ENCODE data around the gene FARS2.

Gene FARS2

DNA sequence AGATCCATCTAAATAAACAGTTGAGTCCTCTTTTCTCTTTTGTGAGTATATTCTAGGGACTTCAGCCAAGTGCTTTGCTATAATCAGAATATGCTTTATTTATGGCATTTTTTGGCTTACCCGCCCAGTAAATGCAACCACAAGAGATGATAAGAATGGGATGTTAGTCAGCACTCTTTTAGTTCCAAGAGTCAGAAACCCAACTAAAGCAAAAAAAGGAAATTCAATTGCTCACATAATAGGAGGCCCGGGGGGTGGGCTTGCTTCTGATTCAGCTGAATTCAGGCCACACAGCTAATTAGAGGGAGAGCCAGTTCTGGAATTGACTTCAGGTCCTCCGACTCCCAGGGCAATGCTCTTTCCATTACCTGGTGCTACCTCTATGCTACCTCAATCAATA lies 250.6 kb downstream of the FARS2 start:
- no peak for DNase-seq

DNA sequence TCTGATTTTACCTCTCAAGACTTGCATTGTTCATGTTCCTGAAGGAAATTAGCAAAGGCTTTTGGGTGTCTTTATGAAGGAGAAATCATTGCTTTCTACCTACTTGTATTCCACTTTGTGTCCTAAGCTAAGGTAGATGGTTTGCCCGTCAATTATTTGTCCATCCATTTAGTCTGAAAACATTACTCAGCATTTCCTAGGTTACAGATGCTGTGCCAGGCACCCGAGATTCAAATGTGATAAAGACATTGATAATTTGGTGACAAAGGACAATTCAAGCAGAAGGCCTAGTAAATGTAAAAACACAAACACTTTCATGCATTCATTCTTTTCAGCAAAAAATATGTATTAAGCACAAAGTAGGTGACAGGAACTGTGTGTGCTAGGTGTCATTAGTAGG lies 251.1 kb downstream of the FARS2 start:
- no peak for DNase-seq

DNA sequence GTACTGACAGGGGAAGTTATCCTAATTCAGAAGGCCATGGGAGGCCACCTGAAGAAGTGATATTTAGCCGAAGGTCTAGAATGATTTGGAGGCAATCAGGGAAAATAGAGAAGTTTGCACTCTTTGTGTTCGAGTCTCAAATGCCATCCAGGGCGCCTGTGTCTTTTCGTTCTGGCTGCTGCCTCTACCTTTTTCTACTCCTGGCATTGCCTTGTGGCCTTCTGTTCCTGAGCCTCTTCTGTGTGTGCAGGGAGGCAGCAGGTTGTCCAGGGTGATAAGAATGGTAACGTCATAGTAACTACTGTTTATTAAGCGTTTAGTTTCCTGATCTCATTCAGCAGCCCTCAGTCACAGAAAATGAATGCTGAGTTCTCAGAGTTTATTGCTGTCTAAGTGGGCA lies 252.1 kb downstream of the FARS2 start:
- no peak for DNase-seq

DNA sequence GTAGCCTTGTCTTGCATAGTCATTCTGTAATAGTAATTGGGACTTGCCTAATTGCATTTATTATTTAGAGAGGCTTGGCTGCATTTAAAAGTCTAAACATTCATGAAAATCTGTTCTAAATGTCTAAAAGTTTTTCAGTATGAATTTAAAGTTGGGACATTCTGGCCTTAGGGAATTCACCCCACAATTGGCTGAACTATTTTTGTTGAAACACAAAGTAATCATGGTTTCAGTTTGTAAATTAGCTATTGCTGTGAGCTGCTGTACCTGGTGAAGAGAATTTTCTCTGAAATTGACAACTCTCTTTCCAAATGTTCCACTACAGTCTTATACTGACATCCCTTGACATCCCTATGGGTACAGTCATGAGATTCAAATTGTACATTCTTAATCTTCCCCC lies 253.0 kb downstream of the FARS2 start:
- no peak for DNase-seq

DNA sequence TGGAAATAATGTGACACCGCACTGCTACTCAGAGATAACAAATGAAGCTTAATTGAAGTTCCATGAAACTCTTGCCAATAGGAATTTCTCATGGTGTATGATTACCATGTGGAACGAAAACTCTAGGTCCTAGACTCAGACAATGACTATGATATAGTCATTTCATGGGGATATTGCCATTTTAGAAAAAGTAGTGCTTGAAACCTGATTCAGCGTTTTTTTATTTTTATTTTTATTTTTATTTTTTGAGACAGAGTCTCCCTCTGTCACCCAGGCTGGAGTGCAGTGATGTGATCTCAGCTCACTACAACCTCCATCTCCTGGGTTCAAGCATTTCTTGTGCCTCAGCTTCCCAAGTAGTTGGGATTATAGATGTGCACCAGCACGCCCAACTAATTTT lies 253.9 kb downstream of the FARS2 start:
- no peak for DNase-seq

DNA sequence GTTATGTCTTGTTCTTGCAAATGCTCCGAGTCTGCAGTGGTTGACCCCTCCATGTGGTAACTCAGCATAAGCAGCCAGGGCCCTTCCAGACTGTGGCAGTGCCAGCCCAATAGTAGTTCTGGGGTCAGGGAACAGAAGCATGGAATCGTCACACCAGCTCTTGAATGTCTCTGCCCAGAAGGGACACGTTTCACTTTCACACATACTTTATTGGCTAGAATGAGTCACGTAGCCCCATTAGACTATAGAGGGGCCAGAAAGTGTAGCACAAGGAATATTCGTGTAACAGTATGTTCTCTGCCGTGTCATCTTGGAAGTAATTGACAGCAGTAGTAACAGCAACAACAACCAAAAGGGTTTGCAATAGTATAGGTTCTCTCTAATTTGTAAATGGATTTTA lies 254.7 kb downstream of the FARS2 start:
- DNase-seq = peak; percentile 17

DNA sequence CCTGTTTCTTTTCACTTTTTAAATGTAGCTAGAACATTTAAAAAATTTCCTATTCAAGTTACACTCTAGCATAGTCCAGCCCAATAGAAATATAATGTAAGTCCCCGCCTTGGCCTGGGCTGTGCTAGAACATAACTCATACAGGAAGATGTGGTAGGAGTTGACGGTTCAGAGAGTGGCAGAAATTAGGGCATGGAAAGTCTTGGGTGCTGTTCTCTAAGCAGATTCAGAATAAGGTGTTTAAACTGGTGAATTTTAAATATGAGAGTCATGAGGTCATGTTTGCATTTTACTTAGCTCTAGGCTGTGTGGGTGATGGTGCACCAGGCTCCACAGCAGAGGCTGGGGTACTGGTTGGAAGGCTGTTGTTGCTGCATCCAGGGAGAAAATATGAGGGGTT lies 256.5 kb downstream of the FARS2 start:
- peak; percentile 62 for DNase-seq

DNA sequence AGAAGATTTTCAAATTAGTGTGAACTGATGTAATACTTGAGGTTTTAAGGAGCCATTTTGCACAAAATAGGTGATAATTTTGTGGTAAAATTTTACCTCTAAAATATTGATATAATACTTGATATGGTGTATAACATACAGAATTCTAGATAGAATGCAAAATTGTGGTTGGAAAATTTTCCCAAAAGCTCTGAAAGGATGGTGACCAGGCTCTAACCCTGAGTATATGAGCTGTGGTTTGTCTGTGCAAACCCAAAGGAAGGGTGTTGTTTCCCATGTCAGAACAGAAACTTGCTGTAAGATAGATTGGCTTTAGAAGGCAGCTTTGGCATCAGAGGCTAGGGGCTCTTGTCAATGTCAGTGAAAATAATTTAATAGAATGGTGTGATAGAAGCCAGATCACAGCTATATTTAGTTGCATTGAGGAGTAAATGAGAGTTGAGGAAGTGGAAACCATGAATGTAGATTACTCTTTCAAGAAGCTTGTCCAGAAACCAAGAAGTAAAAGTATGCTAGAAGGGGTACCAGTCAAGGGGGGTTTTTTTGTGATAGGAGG lies 257.7 kb downstream of the FARS2 start:
- peak; percentile 20 for DNase-seq

DNA sequence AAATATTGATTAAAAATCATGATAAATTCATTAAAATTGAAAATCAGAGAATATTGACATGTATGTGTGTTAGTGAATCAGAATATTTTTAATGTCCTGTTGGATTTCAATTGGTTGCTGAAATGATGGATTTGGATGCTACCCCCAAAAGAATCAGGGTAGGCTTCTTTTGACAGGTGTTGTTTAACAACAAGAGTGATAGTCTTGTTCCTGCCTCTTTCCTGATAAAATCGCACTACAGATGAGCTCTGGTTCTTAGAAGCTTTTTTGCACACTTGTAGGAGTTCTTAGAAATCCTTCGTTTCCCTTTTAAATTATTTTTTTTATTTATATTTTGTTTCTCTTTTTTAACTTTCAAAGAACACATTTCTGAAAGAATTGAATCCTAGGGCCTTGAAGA lies 259.5 kb downstream of the FARS2 start:
- DNase-seq = no peak

DNA sequence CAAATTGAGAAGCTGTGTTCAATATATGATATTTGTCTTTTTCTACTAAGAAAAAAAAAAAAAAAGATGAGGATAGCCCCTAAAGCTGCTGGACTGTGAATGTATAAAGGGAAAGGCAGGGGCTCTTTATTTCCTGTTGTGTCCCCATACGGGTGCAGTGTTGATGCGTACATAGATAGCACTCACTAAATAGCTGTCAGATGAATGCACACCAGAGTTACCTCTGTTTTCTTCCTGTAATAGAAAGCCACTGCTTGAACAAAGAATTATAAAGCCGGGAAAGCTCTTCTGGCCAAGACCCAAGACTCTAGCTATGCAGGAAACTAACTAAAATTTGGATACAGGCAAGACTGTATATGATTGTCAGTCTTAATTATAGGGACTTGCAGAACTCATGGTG lies 260.0 kb downstream of the FARS2 start:
- no peak for DNase-seq

DNA sequence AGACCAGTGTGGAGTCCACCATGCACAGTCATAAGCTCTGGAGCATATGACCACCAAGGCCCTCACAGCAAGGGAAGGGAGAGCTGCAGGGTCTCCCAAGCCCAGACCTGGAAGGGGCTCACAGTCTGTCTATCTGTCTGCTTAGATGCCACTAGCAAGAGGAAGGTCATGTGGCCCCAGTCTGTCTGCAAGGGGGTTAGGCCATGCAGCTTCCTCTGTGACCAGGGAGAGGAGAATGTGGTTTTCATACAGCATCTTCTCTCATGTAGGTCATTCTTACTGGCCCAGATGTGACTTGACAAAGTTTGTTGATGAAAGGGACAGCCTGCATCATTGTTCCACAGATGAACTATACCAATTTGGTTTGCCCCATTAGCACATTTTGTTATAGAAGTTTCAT lies 260.8 kb downstream of the FARS2 start:
- DNase-seq = no peak

DNA sequence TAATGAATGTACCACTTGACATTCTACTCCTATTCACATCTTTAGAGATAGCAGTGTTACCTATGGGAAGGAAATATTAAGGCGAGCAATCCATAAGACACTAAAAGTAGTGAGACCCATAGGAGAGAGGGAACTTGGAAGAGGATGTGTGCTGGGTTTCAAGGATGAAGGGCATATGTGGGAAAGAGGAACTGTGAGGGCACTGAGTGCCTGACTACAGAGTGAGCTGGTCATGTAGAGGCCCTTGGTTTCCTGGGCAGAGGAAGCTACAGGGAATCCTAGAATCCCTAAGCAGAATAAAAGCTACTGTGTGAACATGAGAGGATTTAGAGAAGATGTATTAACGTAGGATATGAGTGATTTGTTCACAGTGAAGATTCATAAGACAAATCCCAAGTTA lies 262.8 kb downstream of the FARS2 start:
- DNase-seq = no peak

DNA sequence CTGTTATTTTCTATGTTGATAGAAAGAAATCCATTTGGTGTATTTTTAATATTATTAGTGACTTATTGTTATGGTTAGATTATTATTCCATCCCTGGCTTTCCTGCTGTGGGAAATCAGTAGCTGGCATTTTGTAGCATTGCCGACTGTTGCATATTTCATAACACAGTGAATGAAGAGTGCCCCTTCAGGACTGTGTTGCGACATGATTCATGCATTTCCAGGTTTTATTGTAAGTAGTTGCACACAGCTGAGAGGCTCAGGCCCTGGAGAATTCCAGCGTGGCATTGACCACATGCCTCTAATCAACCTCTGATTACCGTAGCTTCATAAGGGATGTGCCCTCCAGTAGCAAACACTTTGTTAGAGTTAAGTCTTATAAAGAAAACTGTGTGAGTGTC lies 263.9 kb downstream of the FARS2 start:
- no peak for DNase-seq

DNA sequence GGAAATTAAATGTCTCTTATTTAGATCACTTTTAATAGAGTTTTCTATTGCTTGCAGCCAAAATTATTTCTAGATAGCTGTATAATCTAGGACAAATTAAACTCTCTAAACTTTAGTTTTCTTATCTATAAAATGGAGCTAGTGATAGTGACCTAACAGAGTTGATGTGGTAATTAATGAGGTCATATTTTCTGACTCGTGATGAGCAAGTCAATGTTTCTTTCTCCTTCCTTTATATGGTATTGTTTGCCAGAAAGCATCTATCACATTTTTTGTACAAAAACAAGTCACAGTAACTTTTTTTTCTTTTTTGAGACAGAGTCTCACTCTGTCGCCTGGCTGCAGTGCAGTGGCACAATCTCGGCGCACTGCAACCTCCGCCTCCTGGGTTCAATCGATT lies 267.7 kb downstream of the FARS2 start:
- no peak for DNase-seq

DNA sequence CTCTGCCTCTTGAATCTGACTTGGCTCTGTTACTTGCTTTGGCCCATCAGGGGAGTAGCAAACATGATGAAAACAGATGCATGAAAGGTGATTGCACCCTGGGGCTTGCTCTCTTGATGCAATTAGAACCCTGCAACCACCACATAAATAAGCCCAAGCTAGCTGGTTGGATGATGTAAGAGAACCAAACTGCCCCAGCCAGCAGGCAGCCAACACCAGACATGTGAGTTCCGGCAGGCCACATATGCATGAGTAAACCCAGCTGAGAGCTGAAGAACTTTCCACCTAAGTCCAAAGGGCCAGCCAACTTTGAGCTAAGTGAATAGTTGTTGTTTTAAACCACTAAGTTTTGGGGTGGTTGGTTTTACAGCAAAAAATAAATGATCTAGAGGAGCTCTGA lies 268.4 kb downstream of the FARS2 start:
- DNase-seq = no peak

DNA sequence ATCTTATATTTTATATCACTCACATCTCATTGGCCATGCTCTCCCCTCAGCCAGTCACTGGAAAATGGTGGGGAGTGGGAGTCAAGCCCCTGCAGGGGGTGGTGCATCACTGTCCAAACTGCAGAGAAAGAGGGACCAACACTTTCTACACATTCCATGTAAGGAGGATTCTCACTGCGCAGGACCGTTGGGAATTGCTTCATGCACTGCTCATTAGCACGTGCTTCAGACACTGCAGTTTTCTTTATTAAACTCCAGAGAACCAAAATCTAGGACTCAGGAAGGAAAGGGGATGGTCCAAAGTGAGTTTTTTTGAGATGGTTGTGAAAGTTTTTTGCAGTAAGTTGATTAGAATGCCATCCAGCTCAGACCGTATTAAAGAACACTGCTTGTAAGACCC lies 269.8 kb downstream of the FARS2 start:
- no peak for DNase-seq

DNA sequence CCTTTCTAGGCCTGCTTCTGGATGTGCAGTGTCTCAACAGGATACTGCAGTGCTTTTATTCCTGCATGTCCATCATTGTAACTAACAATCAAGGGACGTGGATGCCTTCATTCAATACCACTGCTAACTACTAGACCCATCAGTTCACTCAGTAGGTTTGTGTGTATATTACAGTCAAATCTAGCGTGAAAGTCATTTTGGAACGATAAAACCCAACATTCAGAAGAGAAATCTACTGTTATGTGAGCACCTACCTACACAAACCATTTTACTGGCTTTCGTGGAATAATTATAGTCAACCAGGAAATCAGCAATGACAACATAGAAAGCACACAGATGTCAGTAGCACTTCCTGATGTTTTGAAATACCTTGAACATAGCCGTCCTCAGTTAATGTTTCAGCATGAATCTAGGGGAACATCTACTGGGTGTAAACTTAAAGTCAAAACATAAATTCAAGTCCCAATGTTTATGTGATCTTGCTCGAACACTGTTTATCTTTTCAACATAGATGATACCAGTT lies 270.6 kb downstream of the FARS2 start:
- no peak for DNase-seq

DNA sequence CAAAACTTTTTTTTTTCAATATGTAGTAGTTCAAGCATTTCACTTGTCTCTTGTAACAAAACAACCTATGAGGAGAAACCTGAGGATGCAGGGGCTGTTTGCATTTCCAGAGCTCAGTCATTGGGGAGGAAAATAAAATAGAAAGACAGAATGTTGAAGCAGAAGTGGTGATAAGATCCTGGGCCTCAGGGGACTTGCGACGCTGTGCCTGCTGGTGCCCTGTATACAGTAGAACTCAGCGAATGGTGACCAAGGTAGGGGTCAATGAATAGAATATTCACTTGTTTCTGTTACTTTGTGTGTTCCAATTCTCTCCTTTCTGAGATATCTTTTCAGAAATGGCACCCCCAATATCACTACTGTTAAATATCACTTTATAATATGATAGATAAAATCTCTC lies 271.6 kb downstream of the FARS2 start:
- no peak for DNase-seq

DNA sequence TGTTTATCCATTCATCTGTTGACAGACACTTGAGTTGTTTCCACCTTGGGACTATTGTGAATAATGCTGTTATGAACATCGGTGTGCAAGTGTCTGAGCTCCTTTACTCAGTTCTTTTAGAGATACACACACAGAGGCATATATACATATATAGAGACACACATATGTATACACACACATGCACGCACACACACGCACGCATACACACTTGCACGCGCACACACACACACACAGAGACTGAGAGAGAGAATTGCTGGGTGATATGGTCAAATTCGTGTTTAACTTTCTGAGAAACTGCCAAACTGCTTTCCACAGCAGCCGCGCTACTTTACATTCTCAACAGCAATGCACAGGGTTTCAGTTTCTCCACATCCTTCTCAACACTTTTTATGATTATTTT lies 273.3 kb downstream of the FARS2 start:
- DNase-seq = no peak

DNA sequence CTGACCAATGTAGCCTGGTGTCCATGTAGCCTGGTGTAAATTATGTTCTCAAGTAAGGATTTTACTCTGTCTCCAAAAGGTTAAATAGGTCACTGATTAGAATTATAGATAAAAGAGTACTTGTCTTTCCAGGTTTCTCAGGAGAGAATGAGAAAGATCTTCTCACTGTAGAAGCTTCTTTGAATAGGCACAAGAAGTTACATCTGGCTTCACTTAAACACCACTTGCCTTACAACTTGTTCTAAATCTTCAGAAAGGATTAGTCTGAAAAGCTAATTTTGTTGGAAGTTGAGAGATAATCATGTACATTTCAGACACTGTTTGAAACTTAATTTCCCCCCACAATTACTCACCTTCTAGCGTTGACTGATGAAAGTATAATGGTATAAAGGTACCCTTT lies 275.3 kb downstream of the FARS2 start:
- no peak for DNase-seq

DNA sequence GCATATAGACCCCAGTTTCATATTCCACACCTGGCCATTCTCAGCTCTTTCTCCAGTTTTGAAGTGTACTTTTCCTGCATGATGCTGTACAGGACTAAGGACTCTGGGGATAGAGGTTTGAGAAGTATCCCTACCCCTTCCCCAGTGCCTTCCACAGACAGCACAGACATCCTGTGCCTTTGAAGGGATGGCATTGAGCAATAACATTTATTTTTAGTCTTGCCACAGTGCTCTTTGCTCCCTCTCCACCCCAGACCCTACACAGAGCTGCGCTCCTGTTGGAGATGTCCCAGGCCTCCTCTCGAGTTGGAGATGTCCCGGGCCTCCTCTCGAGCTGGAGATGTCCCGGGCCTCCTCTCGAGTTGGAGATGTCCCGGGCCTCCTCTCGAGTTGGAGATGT lies 275.8 kb downstream of the FARS2 start:
- DNase-seq = no peak

DNA sequence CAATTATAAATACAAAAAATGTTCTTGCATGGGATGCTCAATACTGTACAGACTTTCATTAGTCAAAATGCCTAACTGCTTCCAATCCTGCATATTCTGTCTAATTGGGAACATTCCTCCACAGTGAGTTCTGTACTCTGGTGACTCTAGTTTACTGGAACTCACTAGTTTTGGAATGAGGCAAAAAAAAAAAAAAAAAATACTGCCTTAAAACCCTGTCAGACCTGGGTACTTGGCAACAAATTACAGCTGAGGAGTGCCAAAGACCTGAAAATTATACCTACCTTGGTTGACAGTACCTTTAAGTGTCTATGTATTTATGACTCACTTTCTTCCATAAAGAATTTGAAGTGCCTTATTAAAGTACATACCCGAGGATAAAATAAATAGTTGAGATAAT lies 276.7 kb downstream of the FARS2 start:
- no peak for DNase-seq

DNA sequence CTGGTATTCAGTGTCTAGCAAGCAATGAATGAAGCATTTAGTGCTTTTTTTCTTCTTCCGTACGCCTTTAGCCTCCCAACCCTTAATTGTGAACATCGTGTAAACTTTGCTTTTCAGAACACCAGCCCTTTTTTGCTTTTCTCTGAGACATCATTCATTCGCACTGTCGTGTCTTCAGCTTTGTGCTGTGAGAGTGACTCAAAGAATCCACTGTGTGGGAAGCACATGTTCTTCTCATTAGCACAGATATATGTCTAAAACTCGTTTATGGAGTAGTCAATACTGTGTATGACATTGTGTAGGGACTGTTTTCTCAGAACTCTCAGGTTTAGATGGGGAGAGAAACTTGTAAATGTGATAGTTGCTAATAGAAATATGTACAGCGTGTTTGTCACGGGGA lies 279.1 kb downstream of the FARS2 start:
- DNase-seq = no peak

DNA sequence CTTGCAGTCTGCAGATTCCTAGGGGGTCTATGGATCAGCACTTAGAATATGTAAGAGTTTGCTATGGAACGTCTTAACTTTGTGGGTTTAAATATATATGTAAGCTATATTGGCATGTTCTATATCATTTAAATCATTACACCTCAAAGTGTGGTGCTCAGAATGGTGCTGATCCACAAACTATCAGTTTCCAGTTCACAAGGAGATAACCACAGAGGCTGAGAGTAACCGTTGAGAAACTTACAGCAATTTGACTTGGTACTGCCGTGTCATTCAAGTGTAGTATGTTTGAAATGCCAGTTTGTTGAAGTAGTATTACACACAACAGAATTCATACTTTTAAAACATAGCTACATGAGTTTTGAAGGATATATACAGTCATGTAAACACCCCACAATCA lies 279.7 kb downstream of the FARS2 start:
- DNase-seq = no peak

DNA sequence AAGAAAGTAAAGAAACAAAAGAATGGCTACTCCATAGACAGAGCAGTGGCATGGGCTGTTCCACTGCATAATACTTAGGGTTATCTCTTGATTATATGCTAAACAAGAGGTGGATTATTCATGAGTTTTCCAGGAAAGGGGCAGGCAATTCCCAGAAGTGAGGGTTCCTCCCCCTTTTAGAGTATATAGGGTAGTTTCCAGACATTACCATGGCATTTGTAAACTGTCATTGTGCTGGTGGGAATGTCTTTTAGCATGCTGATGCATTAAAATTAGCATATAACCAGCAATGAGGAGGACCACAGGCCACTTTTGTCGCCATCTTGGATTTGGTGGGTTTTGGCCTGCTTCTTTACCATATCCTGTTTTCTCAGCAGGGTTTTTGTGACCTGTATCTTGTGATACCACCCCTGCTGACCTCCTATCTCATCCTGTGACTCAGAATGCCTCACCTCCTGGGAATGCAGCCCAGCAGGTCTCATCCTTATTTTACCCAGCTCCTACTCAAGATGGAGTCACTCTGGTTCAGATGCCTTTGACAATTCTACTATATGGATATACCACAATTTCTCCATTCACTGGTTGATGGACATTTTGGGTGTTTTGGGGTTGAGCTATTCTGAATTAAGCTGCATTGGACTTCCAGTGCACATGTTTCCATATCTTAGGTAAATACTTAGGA lies 280.6 kb downstream of the FARS2 start:
- no peak for DNase-seq

Measured in activated CD4-positive, alpha-beta T cell treated with anti-CD3 and anti-CD28 coated beads, Interleukin-2, Interleukin-6, amounts not matched to agents 100 ng/mL and 50 ng/mL, durations not matched to agents 16 hours and 8 hours (primary cell).